Smooth muscle cell (in vitro differentiated cells): Measurements from ENCODE around the gene TSPAN14. TPM values are rescaled to one million over a fixed set of nuclear protein-coding genes. Genes with fewer than 3 reads are reported as not detected.

ENCODE experiments used
- DNase-seq: peaks from one replicate; lab custom pipeline; 2025; ENCODE audit not compliant: unreplicated experiment; lab: John Stamatoyannopoulos, UW
- H2AFZ ChIP-seq: fragments of 200-600 bp; sonication (generic); 2 replicates; pipeline ENCODE4 v1.6.0; 2016; ENCODE audit warnings: antibody characterized with exemption, low read depth, mild to moderate bottlenecking
- H3F3A ChIP-seq: fragments of 200-600 bp; sonication (generic); 2 replicates; pipeline ENCODE4 v1.6.0; 2017; ENCODE audit warnings: antibody characterized with exemption, low read depth
- H3K27ac ChIP-seq: fragments of 200-600 bp; sonication (generic); 2 replicates; pipeline ENCODE4 v1.5.1; 2016; ENCODE audit warnings: low read depth, mild to moderate bottlenecking
- H3K27me3 ChIP-seq: fragments of 200-600 bp; sonication (generic); 2 replicates; pipeline ENCODE4 v1.6.1; 2016; ENCODE audit warnings: low read depth, mild to moderate bottlenecking
- H3K36me3 ChIP-seq: fragments of 200-600 bp; sonication (generic); 2 replicates; pipeline ENCODE4 v1.5.1; 2016; ENCODE audit warnings: low read depth
- H3K4me1 ChIP-seq: fragments of 200-600 bp; sonication (generic); 2 replicates; pipeline ENCODE4 v1.5.1; 2016; ENCODE audit warnings: low read depth
- H3K4me2 ChIP-seq: fragments of 200-600 bp; sonication (generic); 2 replicates; pipeline ENCODE4 v1.6.0; 2016; ENCODE audit warnings: mild to moderate bottlenecking
- H3K4me3 ChIP-seq: fragments of 200-600 bp; sonication (generic); 2 replicates; pipeline ENCODE4 v1.5.1; 2016; ENCODE audit warnings: mild to moderate bottlenecking
- H3K79me2 ChIP-seq: fragments of 200-600 bp; sonication (generic); 2 replicates; pipeline ENCODE4 v1.6.0; 2016; ENCODE audit warnings: low read depth, mild to moderate bottlenecking
- H3K9ac ChIP-seq: fragments of 200-600 bp; sonication (generic); 2 replicates; pipeline ENCODE4 v1.6.0; 2016; ENCODE audit warnings: low read depth
- H3K9me3 ChIP-seq: fragments of 200-600 bp; sonication (generic); replicated peaks from 2 replicates; pipeline ENCODE4 v1.5.1; 2016; ENCODE audit warnings: low read depth
- H4K20me1 ChIP-seq: fragments of 200-600 bp; sonication (generic); 2 replicates; pipeline ENCODE4 v1.6.0; 2016; ENCODE audit warnings: low read depth
- CTCF ChIP-seq: fragments of 200-600 bp; sonication (generic); IDR thresholded peaks from 2 replicates; pipeline ENCODE4 v1.5.1; 2017; ENCODE audit warnings: borderline replicate concordance, mild to moderate bottlenecking, antibody characterized with exemption; ENCODE audit not compliant: insufficient read depth, poor library complexity, severe bottlenecking
- WGBS: methylation state at CpG from one replicate; pipeline ENCODE4 v1.1.7; 2016; ENCODE audit warnings: low lambda C conversion rate; 5-methylcytosine and 5-hydroxymethylcytosine counted together
- polyA plus RNA-seq: library from polyadenylated mRNA; unstranded; fragments of >200 nt; fragmentation: Nextera tagmentation; extraction: Ambion mirVana; gene quantifications from 2 replicates; pipeline ENCODE4 v1.2.1, GENCODE V29; 2016
- total RNA-seq: library from RNA; depleted of rRNA; stranded (reverse); fragments of >200 nt; gene quantifications from 2 replicates; pipeline ENCODE4 v1.2.3, GENCODE V29; 2014

Gene TSPAN14
- total and polyA plus RNA-seq, 2 experiments from 2014 or later: 42.7 to 46.3 TPM

GRCh38 chr10:80471001-80471400 lies 16.9 kb downstream of the TSPAN14 start:
- Histone ChIP-seq H2AFZ (no peak overlapping the region), H3K36me3 (no peaks in the 10 kb centered on the region), H3K79me2 (peaks cover 78% of the 10 kb centered on the region)

GRCh38 chr10:80471715-80472233 lies 17.7 kb downstream of the TSPAN14 start:
- H3K4me2 ChIP-seq: no peak overlapping the region

More at GRCh38 chr10:80471001-80471400, 16.9 kb downstream of the TSPAN14 start:
- WGBS: 86% methylated on average over 3 of the region's 3 CpGs
- Histone ChIP-seq H3K27me3 (no peaks in the 10 kb centered on the region), H3K9me3 (no peaks in the 10 kb centered on the region), H3K4me3 (no peak overlapping the region), H3K4me2 (no peak overlapping the region), H3K27ac (peak overlapping the region; percentile 95), H3K4me1 (peaks cover 35% of the 10 kb centered on the region), H3F3A (peaks cover 16% of the 10 kb centered on the region), H4K20me1 (peaks cover 56% of the 10 kb centered on the region), H3K9ac (peak overlapping the region; percentile 22)
- TF ChIP-seq CTCF: no peak
- no peak for DNase-seq

GRCh38 chr10:80472234-80473095 lies 18.4 kb downstream of the TSPAN14 start:
- no peak for DNase-seq
- H3K36me3 ChIP-seq: no peaks in the 10 kb centered on the region
- H3K9ac ChIP-seq: peak overlapping the region; percentile 14
- peak overlapping the region; percentile 95 for H3K27ac ChIP-seq
- H3K4me2 ChIP-seq: no peak overlapping the region
- WGBS: 75% methylated on average over 9 of the region's 9 CpGs
- H3K9me3 ChIP-seq: no peaks in the 10 kb centered on the region
- no peak overlapping the region for H3K4me3 ChIP-seq
- no peak for TF ChIP-seq CTCF
- H3K27me3 ChIP-seq: no peaks in the 10 kb centered on the region
- peaks cover 17% of the 10 kb centered on the region for H3F3A ChIP-seq
- H2AFZ ChIP-seq: no peak overlapping the region
- H3K79me2 ChIP-seq: peaks cover 72% of the 10 kb centered on the region
- peaks cover 43% of the 10 kb centered on the region for H4K20me1 ChIP-seq
- peaks cover 33% of the 10 kb centered on the region for H3K4me1 ChIP-seq

More at GRCh38 chr10:80471715-80472233, 17.7 kb downstream of the TSPAN14 start:
- no peak for TF ChIP-seq CTCF
- Histone ChIP-seq H3F3A (peaks cover 17% of the 10 kb centered on the region), H3K36me3 (no peaks in the 10 kb centered on the region), H4K20me1 (peaks cover 50% of the 10 kb centered on the region), H2AFZ (no peak overlapping the region), H3K9ac (peak overlapping the region; percentile 14), H3K9me3 (no peaks in the 10 kb centered on the region), H3K4me1 (peaks cover 33% of the 10 kb centered on the region), H3K4me3 (no peak overlapping the region), H3K27ac (peak overlapping the region; percentile 95), H3K27me3 (no peaks in the 10 kb centered on the region), H3K79me2 (peaks cover 77% of the 10 kb centered on the region)
- WGBS: 82% methylated on average over 4 of the region's 4 CpGs
- no peak for DNase-seq
